H1 (cell line): ENCODE data around the gene PWP2.

Source experiments
- BRCA1 ChIP-seq: IDR thresholded peaks from 2 replicates; pipeline ENCODE4 v1.6.1; 2012; ENCODE audit warnings: low read depth, low read length, improper control_type of control experiment
- CEBPB ChIP-seq: IDR thresholded peaks from 2 replicates; pipeline ENCODE4 v1.6.1; 2012; ENCODE audit warnings: low read depth, low read length
- CREB1 ChIP-seq: IDR thresholded peaks from 2 replicates; pipeline ENCODE4 v1.6.1; 2012; ENCODE audit warnings: inconsistent platforms
- EZH2 ChIP-seq: fragments of 200-600 bp; sonication (generic); IDR thresholded peaks from 2 replicates; pipeline ENCODE4 v1.7.1; 2012; ENCODE audit warnings: low read depth, mild to moderate bottlenecking, moderate library complexity, low read length, inconsistent platforms; ENCODE audit not compliant: severe bottlenecking
- POLR2A ChIP-seq, 2 experiments: IDR thresholded peaks; 1 replicate in 1 of 2; 2 replicates in 1 of 2; pipeline ENCODE4 v1.6.1; 2011; ENCODE audit warnings: low read depth in 2 of 2, low read length in 2 of 2, mild to moderate bottlenecking in 2 of 2; ENCODE audit errors: control extremely low read depth in 1 of 2
- POLR2AphosphoS5 ChIP-seq: IDR thresholded peaks from 2 replicates; pipeline ENCODE4 v1.6.1; 2011; ENCODE audit warnings: low read depth, low read length
- RAD21 ChIP-seq, 2 experiments: IDR thresholded peaks in 1 of 2; conservative IDR thresholded peaks in 1 of 2; 2 replicates each; pipeline ENCODE4 v1.6.1; 2011; ENCODE audit warnings: low read depth in 2 of 2, low read length in 2 of 2, improper control_type of control experiment in 1 of 2, inconsistent platforms in 1 of 2, mild to moderate bottlenecking in 1 of 2, moderate library complexity in 1 of 2
- SP2 ChIP-seq: IDR thresholded peaks from 2 replicates; pipeline ENCODE4 v1.6.1; 2012; ENCODE audit warnings: mild to moderate bottlenecking, low read length, inconsistent platforms
- ZNF274 ChIP-seq: IDR thresholded peaks from 2 replicates; pipeline ENCODE4 v1.7.0; 2012; ENCODE audit warnings: low read length, borderline replicate concordance; ENCODE audit errors: extremely low read depth
- TF ChIP-seq, protein P1 (sequence below): IDR thresholded peaks from 2 replicates; pipeline ENCODE4 v1.6.1; 2011; ENCODE audit warnings: low read length, improper control_type of control experiment
- TF ChIP-seq, protein P2 (sequence below), 3 experiments: IDR thresholded peaks; 1 replicate in 2 of 3; 2 replicates in 1 of 3; pipeline versions ENCODE4 v1.5.1 to v1.6.1; 2011; ENCODE audit warnings: low read length in 3 of 3, mild to moderate bottlenecking in 3 of 3, inconsistent platforms in 2 of 3, low read depth in 1 of 3, moderate library complexity in 1 of 3; ENCODE audit not compliant: insufficient read depth in 1 of 3; ENCODE audit errors: control extremely low read depth in 1 of 3

DNA sequence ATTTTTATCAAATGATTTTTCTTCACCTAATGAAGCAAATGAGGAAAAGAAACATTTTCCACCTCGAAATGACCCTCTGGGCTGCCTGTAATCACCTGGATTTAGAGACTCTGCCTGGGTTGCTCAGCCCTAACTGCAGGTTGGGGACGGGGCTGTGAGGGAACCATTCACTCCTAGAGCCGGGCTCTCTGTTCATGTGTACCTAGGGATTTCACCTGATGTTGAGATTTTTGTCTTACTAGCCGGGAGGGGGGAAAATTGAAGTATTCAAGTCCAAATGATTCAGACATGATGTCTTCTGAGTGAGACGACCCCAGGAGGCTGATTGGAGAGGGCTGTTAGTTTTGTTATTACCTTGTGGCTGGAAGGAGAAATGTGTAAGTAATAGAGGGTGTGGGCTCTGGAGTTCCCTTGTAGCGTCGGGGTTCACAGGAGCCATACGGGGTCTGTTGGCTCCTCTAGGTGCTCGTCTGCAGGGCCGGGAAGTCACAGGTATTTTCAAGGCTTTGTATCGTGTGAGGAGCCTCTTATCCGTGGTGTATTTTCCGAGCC lies 42.3 kb upstream of the PWP2 start:
- TF ChIP-seq CEBPB, result no peak
- TF ChIP-seq ZNF274, result no peak
- no peak for TF ChIP-seq POLR2A (IDR thresholded peaks at IDR 0.05; ENCODE audit: control extremely low read depth in 1 of 2, low read depth in 2 of 2, low read length in 2 of 2)
- TF ChIP-seq CREB1, result no peak
- TF ChIP-seq, protein P1, sequence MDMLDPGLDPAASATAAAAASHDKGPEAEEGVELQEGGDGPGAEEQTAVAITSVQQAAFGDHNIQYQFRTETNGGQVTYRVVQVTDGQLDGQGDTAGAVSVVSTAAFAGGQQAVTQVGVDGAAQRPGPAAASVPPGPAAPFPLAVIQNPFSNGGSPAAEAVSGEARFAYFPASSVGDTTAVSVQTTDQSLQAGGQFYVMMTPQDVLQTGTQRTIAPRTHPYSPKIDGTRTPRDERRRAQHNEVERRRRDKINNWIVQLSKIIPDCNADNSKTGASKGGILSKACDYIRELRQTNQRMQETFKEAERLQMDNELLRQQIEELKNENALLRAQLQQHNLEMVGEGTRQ, result no peak
- no peak for TF ChIP-seq POLR2AphosphoS5
- TF ChIP-seq RAD21 (IDR thresholded peaks at IDR 0.05 in 1 of 2, conservative IDR thresholded peaks at IDR 0.05 in 1 of 2; ENCODE audit: low read depth in 2 of 2, low read length in 2 of 2), result no peak
- TF ChIP-seq, protein P2, sequence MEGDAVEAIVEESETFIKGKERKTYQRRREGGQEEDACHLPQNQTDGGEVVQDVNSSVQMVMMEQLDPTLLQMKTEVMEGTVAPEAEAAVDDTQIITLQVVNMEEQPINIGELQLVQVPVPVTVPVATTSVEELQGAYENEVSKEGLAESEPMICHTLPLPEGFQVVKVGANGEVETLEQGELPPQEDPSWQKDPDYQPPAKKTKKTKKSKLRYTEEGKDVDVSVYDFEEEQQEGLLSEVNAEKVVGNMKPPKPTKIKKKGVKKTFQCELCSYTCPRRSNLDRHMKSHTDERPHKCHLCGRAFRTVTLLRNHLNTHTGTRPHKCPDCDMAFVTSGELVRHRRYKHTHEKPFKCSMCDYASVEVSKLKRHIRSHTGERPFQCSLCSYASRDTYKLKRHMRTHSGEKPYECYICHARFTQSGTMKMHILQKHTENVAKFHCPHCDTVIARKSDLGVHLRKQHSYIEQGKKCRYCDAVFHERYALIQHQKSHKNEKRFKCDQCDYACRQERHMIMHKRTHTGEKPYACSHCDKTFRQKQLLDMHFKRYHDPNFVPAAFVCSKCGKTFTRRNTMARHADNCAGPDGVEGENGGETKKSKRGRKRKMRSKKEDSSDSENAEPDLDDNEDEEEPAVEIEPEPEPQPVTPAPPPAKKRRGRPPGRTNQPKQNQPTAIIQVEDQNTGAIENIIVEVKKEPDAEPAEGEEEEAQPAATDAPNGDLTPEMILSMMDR (IDR thresholded peaks at IDR 0.05; ENCODE audit: control extremely low read depth in 1 of 3, insufficient read depth in 1 of 3, low read depth in 1 of 3, low read length in 3 of 3), result no peak
- no peak for TF ChIP-seq EZH2
- TF ChIP-seq BRCA1, result no peak
- TF ChIP-seq SP2, result no peak
